GM13977 (cell line): ENCODE data around the gene POLR2C.

ENCODE experiments used
- DNase-seq: peaks from one replicate; pipeline ENCODE4 v3.0.0; 2012; ENCODE audit warnings: low spot score
- CTCF ChIP-seq: IDR thresholded peaks from 2 replicates; pipeline ENCODE4 v1.5.1; 2012; ENCODE audit warnings: mild to moderate bottlenecking, control low read depth; ENCODE audit not compliant: insufficient read depth; ENCODE audit errors: extremely low read depth, missing control alignments
- in situ Hi-C: fragments of 300-500 bp; cut with MboI; formaldehyde crosslinking; loops from one replicate; pipeline ENCODE4 v1.12.0; 2022; ENCODE audit warnings: low sequenced_read_pairs, low pct_unique_long_range_greater_than_20kb, mixed read lengths, inconsistent platforms; ENCODE audit not compliant: unreplicated experiment

Gene POLR2C

GRCh38 chr16:57514791-57515600 is 52.5 kb downstream of the POLR2C start:
- no peak for TF ChIP-seq CTCF
- in situ Hi-C loops, result no loop called here
- no peak for DNase-seq

DNA sequence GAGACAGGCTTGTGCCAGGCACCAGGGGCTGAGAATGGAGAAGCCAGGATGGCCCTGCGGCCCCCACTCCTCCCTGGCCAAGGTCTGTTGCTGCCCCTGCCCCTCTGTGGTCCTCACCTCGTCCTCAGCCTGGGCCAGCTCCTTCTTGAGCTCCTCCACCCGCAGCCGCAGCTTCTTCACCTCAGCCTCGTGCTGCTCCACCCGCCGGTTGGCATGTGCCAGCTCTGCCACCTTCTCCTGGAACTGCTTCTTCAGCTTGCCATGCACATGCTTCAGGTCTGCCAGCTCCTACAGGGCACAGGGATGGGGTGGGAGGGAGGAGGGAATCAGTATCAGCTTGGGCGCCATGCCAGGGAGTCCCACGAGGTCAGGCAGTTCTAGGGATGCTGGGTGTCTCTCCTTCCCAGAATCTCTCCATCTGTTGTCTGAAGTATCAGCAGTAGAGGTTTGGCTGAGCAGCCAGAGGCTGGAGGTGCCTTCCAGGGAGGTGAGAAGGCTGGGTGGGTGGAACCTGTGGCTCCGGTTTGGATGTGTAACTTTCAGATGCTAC is 53.8 kb downstream of the POLR2C start:
- in situ Hi-C loops, result no loop called here
- no peak for TF ChIP-seq CTCF

GRCh38 chr16:57516773-57517172 is 54.3 kb downstream of the POLR2C start:
- no peak for TF ChIP-seq CTCF
- DNase-seq, result no peak
- in situ Hi-C loops, result no loop called here

More for the DNA sequence above, 53.8 kb downstream of the POLR2C start:
- no peak for DNase-seq

GRCh38 chr16:57517397-57518367 is 55.2 kb downstream of the POLR2C start:
- in situ Hi-C loops, result no loop called here

DNA sequence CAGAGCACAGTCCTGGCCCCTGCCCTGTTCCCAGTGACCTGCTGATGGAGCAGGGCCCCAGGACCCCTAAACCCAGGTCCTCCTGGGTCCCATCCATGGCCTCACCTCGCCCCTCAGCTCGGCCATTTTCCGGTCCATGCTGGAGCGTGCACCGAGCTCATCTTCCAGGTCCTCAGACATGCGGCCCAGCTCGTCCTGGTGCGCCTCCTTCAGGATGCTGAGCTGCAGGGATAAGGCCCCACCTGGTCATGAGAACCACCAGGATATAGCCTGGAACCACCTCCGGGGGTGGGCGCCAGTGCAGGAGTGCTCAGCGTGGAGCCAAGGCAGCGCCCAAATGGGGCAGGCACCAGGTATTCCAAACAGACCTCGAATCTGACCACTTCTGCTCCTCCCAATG is 56.0 kb downstream of the POLR2C start:
- no peak for DNase-seq
- in situ Hi-C loops, result no loop called here
- no peak for TF ChIP-seq CTCF

More at GRCh38 chr16:57517397-57518367, 55.2 kb downstream of the POLR2C start:
- no peak for TF ChIP-seq CTCF
- DNase-seq, result no peak

- in situ Hi-C loops, result no loop called here
- TF ChIP-seq CTCF, result no peak
- DNase-seq, result no peak
Measured at GRCh38 chr16:57518922-57519321, 56.4 kb downstream of the POLR2C start.
